GM23248 (cell line): Measurements from ENCODE around the gene ZNF555.

ENCODE experiments used
- EZH2 ChIP-seq: fragments of 200-600 bp; sonication (generic); IDR thresholded peaks from 2 replicates; pipeline ENCODE4 v1.6.1; 2018; ENCODE audit warnings: antibody characterized with exemption, mild to moderate bottlenecking; ENCODE audit not compliant: insufficient read depth, poor library complexity, severe bottlenecking
- EZH2phosphoT487 ChIP-seq: fragments of 200-600 bp; sonication (generic); IDR thresholded peaks from 2 replicates; pipeline ENCODE4 v1.6.1; 2018; ENCODE audit warnings: antibody characterized with exemption, moderate library complexity, mild to moderate bottlenecking, low read depth; ENCODE audit not compliant: insufficient read depth

GRCh38 chr19:2803486-2804155 lies 37.7 kb upstream of the ZNF555 start:
- TF ChIP-seq EZH2 = no peak
- no peak for TF ChIP-seq EZH2phosphoT487
